AG04450 (cell line): ENCODE data around the gene DST. TPM values are rescaled to one million over a fixed set of nuclear protein-coding genes. Genes with fewer than 3 reads are reported as not detected.

Experiments
- CTCF ChIA-PET: fragments of 300-600, 350-600 bp; formaldehyde crosslinking; extraction: SDS; loops from one replicate; lab custom pipeline; 2022; ENCODE audit warnings: antibody characterized with exemption, inconsistent platforms; lab: Charles Lee
- POLR2A ChIA-PET: fragments of 350-600 bp; formaldehyde crosslinking; extraction: SDS; loops from one replicate; lab custom pipeline; 2021; ENCODE audit warnings: antibody characterized with exemption, inconsistent platforms; lab: Yijun Ruan, JAX
- DNase-seq: peaks from one replicate; pipeline ENCODE4 v3.0.0-alpha.2; 2011; ENCODE audit warnings: low read depth, low spot score
- H3K27ac ChIP-seq: one replicate; pipeline ENCODE4 v1.5.1; 2012; ENCODE audit warnings: low read depth, low read length, control low read depth
- H3K27me3 ChIP-seq: one replicate; pipeline ENCODE4 v1.6.0; 2012; ENCODE audit warnings: low read length; ENCODE audit not compliant: control insufficient read depth, insufficient read depth
- H3K4me3 ChIP-seq: 2 replicates; pipeline ENCODE4 v1.5.1; 2011; ENCODE audit warnings: mild to moderate bottlenecking, low read depth, low read length, control low read depth
- H3K9me3 ChIP-seq: 2 replicates; pipeline ENCODE4 v1.5.1; 2012; ENCODE audit warnings: low read length; ENCODE audit not compliant: control insufficient read depth, insufficient read depth
- polyA plus RNA-seq: library from polyadenylated mRNA; depleted of rRNA; stranded (reverse); fragments of >200 nt; gene quantifications from 2 replicates; pipeline ENCODE4 v1.2.3, GENCODE V29; 2011
- TF ChIP-seq, protein P1 (sequence below): IDR thresholded peaks from 2 replicates; pipeline ENCODE4 v1.5.1; 2011; ENCODE audit warnings: low read depth, low read length, control low read depth, inconsistent platforms

The DST gene
- polyA plus RNA-seq, 1 experiment, result 163 TPM

DNA sequence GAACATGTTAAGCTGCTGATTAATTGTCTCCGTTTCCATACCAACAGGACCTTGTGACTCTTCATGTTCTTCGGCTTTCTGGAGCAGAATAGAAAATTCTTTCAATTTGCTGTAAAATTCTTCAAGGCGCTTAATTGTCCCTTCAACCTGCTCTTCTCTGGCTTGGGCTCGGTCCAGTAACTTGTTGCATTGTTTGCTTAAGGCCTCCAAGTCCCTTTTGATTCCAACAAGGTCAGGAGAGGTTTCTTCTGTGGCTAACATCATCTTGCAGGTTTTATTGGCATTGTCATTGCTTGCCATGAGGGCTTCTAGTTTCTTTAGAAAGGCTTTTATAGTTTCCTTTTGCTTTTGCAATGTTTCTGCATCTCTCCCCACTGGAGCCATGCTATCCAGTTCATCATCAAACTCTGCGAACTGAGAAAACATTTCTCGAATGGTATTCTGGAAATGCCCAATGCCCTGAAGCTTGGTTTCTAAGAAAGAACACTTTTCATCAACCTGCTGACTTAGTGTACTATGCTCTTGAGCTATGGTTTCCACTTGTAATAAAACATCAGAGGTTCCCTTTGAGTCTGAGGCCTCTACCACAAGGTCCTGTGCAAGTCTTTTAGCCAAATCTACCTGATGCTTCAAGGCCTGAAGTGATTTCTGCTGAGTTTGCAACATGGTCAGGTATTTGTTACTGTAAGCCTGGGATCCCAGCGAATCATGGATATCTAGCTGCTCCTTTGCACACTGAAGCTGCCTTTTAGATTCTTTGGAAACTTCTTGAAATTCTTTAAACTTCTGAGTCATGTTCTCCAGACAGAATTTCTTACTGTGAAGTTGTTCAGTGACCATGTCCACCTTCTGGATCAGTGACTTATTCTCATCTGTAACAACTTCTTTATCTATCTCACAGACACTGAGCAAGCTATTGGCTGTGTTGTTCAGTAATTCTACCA lies 90.2 kb downstream of the DST start:
- Histone ChIP-seq H3K4me3 (no peak overlapping the region), H3K9me3 (no peaks in the 10 kb centered on the region), H3K27me3 (no peaks in the 10 kb centered on the region), H3K27ac (no peak overlapping the region)
- no peak for DNase-seq
- TF ChIP-seq, protein P1, sequence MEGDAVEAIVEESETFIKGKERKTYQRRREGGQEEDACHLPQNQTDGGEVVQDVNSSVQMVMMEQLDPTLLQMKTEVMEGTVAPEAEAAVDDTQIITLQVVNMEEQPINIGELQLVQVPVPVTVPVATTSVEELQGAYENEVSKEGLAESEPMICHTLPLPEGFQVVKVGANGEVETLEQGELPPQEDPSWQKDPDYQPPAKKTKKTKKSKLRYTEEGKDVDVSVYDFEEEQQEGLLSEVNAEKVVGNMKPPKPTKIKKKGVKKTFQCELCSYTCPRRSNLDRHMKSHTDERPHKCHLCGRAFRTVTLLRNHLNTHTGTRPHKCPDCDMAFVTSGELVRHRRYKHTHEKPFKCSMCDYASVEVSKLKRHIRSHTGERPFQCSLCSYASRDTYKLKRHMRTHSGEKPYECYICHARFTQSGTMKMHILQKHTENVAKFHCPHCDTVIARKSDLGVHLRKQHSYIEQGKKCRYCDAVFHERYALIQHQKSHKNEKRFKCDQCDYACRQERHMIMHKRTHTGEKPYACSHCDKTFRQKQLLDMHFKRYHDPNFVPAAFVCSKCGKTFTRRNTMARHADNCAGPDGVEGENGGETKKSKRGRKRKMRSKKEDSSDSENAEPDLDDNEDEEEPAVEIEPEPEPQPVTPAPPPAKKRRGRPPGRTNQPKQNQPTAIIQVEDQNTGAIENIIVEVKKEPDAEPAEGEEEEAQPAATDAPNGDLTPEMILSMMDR, result no peak
- CTCF ChIA-PET, result interaction anchor here (1.0 to 1.7 kb wide), 3 partner anchors 10 to 182 kb away, joined by 3 to 8 read pairs (median 3); no protein-coding TSS in a partner anchor
- POLR2A ChIA-PET, result interaction anchor here (1.0 kb wide), 1 partner anchor 24 kb away, joined by 3 read pairs; no protein-coding TSS in a partner anchor

DNA sequence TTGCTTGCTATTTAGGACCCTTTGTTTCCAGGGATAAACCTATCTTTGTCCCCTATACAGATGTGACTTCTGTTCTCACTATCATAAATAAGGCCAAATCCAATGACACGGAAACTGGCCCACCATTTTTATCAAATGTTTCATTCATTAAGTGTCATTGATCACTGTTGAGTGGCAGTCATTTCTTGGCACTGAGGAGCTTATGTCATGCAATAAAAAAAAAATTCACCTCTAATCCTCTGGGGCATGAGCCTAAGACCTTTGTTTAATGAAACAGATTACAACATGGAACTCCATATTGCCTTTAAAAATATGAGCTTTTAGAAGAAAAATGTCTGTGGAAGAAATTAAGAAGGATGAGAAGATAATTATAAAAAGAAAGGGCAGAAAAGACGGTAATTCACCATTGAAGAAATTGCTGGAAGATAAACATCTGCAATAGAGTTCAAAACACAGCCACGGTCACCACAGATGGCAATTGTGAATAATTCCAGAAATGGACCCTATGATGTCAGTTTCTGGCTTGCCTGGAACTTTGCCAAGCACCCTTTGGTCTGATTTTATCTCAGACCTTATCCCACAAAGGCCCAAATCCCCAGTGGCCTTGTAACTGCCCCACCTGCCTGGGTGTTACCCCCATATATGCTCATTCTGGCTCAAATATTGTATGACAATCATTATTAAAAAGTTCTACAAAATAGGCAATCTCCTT lies 91.1 kb downstream of the DST start:
- ChIA-PET POLR2A (no interaction called here), CTCF (interaction anchor here (1.1 to 1.7 kb wide), 2 partner anchors 9 to 181 kb away, joined by 3 to 8 read pairs; no protein-coding TSS in a partner anchor)
- H3K9me3 ChIP-seq, result no peaks in the 10 kb centered on the region
- no peaks in the 10 kb centered on the region for H3K27me3 ChIP-seq
- no peak overlapping the region for H3K4me3 ChIP-seq
- TF ChIP-seq, protein P1, result no peak
- DNase-seq, result no peak
- no peak overlapping the region for H3K27ac ChIP-seq

DNA sequence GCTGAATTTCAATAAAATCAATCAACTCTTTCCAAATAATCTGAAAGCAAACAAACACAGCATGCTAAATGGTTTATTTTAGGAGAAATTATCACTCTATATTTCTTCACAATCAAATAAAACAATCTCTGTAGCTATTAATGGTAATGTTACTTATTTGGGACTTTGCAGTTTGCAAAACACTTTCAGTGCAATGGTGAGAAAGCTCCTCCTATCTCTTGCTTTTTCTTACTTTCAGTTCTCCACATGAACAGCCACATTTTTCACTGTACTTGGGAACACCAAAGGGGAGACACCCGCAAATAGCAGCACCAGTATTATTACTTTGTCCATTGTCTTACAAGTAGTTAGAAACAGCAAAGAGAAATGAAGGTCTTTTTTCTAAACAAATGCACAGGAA lies 92.4 kb downstream of the DST start:
- TF ChIP-seq, protein P1, result no peak
- POLR2A ChIA-PET, result interaction anchor here (0.6 kb wide), 1 partner anchor 433 kb away, joined by 3 read pairs; no protein-coding TSS in a partner anchor
- no peak for DNase-seq
- H3K9me3 ChIP-seq, result no peaks in the 10 kb centered on the region
- no peaks in the 10 kb centered on the region for H3K27me3 ChIP-seq
- H3K27ac ChIP-seq, result no peak overlapping the region
- no peak overlapping the region for H3K4me3 ChIP-seq
- CTCF ChIA-PET, result interaction anchor here (1.8 to 5.0 kb wide), 2 partner anchors 20 to 235 kb away, joined by 10 to 35 read pairs; no protein-coding TSS in a partner anchor

DNA sequence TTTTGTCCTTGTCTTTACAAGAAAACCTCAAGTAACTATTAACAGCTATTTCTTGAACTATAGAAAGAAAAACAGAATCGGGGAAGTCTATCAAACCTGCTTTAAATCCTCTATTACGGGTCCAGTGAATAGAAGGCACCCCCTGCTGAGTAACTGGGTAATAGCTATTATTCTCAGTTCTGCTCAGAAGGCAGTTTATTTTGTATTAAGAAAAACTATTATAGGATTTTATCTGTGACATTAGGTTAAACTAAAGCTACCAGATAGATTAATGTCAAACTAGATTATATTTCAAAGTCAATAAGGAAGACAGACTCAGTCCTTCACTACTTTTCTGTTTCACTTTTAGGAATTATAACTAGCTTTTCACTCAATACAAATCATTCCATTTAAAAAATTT lies 93.7 kb downstream of the DST start:
- no peak for DNase-seq
- Histone ChIP-seq H3K4me3 (no peak overlapping the region), H3K9me3 (no peaks in the 10 kb centered on the region), H3K27ac (no peak overlapping the region), H3K27me3 (no peaks in the 10 kb centered on the region)
- ChIA-PET POLR2A (no interaction called here), CTCF (interaction anchor here (0.6 to 5.0 kb wide), 16 partner anchors 18 to 234 kb away, joined by 3 to 35 read pairs (median 4); no protein-coding TSS in a partner anchor)
- TF ChIP-seq, protein P1, result peak; percentile 47
